HG03159 (cell line): Measurements from ENCODE around the gene DNAJB8.

Experiments used
- ATAC-seq: cut with Tn5 transposase; IDR thresholded peaks from one replicate; pipeline ENCODE4 v1.9.1; 2021; ENCODE audit warnings: mild to moderate bottlenecking, moderate library complexity; ENCODE audit not compliant: unreplicated experiment

The DNAJB8 gene

DNA sequence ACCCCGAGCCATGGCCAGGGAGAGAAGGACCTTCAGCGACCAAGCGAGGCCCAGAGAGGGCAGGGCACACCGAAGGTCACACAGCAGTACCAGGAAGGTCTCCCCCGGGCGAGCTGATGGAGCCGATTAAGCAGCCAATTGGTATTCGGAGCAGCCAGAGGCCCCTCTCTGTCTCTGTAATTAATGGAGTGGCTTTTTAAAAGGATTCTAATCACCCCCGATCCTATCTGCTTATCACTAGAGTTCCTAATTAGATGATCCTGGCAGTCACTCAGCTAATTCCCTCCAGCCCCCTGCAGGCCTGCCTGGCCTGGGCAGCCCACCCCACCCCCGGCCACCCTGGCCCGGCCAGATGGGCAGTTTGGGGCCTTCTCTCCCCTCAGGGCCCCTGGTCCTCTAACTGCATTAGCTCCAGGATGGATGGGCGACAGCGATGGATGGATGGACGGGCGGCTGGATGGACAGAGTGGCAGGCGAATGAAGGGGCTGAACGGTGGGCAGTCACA, 1.6 kb upstream of the DNAJB8 start:
- no peak for ATAC-seq

DNA sequence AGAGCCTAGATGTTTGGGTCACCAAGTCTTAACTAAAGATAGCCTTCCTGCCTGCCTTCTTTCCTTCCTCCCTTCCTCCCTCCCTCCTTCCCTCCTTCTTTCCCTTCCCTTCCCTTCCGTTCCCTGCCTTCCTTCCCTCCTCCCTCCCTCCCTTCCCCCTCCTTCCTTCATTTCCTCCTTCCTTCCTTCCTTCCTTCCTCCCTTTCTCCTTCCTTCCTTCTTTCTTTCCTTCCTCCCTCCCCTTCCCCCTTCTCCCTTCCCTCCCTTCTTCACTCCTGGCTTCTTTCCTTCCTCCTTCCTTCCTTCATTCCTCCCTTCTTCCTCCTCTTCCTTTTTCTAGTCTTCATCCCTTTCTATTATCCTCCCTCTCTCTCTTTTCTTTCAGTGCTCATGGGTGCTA, 2.0 kb downstream of the DNAJB8 start:
- ATAC-seq, result no peak

DNA sequence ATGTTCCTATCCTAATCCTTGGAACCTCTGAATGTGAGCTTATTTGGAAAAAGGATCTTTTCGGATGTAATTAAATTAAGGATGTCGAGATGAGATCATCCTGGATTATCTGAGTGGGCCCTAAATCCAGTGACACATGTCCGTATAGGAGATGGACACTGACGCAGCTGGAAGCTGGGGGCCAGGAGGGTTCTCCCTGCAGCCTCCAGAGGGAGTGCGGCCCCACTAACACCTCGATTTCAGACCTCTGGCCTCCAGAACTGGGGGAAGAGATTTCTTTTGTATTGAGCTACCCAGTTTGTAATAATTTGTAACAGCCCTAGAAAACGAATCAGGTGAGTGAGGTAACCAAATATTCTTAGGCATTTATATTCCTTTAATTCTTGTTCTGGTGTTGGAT, 2.5 kb downstream of the DNAJB8 start:
- ATAC-seq, result no peak

DNA sequence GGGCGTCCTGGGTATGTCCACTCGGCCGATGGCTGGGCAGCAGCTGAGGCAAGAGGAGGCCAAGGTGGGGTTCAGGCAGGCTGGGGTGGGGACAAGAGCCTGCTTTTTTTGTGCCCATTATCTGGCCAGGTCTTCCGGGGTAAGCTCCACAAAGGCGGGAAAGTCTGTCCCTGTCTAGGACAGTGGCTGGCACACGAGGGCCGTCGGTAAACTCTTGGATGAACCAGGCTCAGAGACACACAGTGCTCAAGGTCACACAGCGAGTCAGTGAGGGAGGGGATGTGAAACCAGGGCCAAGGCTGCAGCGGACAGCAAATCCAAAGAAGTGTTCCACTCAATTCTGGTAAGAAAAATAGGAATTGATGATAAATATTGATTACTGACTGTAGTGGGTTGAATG, 2.9 kb downstream of the DNAJB8 start:
- ATAC-seq, result no peak

DNA sequence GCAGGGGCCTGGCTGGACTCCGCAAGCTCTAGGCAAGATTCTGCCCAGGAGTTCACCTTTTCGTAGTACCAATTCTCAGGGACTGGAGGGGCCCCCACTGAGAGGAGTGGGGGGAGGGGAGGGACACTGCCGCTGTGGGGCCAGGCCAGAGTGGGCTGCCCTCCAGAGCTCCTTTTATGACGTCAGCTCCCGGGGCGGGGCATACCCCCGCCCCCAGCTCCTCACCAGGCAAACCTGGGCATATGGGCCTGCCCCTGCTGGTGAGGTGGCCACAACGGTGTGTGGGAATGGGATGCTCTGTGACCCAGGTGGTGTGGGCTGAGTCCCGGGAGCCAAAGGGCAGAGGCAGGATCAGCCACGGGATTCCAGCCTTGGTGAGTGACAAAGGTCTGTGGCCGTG, 3.3 kb downstream of the DNAJB8 start:
- ATAC-seq, result no peak

DNA sequence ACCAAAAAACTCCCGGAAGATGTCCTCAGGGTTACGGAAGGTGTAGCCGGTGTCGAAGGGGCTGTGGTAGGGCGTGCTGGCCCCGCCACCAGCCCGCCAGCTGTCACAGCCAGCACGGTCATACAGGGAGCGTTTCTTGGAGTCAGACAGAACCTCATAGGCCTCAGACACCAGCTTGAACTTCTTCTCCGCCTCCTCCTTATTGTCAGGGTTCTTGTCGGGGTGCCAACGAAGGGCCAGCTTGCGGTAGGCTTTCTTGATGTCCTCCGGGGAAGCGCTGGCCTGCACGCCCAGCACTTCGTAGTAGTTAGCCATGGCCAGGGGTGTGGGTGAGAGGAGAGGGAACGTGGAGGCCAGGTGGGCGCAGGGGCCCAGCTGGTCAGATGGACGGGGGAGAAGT, 3.8 kb downstream of the DNAJB8 start:
- ATAC-seq, result no peak

DNA sequence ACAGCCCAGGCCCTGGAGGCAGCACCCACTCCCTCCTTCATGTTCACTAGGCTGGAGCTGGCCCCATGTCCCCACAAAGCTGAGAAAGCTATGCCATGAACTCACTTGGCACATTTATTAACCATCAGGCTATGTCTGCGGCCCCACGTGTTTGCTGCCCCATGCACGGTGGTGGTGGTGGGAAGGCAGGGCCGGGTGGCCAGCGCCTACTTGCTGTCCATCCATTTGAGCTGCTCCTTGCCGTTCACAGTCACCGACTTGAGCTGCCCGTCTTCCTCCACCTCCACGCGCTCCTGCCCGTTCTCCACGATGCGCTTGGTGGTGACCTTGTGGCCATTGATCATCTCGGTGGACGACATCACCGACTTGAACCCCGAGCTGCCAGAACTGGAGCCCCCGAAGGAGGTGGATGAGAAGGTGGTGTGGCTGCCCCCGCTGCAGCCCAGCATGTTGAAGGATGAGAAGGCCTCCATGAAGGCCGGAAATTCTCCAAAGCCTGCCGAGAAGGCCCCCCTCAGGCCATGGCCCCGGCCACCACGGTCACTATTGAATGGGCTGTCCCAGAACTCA, 4.3 kb downstream of the DNAJB8 start:
- no peak for ATAC-seq

DNA sequence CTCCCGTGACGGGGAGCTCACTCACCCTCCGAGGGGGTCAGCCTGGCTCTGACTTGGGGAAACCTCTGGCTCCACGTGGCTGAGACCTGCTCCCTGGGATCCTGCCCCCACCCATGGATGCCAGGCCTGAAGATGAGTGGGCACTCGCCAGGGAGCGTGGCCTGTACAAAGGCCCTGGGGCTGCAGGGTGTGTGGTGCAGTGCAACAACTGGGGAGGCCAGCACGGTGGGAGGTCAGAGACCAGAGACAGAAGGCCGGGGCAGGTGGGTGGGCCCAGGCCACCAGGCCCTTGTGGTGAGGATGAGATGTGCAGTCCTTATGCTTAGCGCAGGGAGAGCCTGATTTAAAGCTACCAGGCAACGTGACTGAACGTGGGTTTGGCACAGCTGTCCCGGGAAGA, 5.0 kb downstream of the DNAJB8 start:
- ATAC-seq, result no peak

DNA sequence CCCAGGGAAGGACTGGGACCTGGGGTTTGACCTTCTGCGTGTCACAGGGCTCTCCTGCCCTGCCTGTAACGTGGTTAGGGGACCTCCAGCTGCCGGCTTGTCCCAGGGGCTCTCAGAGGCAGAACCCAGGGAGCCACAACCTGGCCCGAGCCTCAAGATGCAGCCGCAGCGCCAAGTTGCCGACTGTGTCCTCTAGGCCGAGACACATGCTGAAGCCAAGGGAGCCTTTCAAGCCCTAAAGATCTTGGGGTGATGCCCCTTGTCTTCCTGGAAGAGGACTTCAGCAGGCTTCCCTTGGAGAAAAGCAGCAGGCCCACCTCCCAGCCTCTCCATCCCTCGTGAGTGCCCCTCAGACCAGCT, 7.2 kb downstream of the DNAJB8 start:
- no peak for ATAC-seq

DNA sequence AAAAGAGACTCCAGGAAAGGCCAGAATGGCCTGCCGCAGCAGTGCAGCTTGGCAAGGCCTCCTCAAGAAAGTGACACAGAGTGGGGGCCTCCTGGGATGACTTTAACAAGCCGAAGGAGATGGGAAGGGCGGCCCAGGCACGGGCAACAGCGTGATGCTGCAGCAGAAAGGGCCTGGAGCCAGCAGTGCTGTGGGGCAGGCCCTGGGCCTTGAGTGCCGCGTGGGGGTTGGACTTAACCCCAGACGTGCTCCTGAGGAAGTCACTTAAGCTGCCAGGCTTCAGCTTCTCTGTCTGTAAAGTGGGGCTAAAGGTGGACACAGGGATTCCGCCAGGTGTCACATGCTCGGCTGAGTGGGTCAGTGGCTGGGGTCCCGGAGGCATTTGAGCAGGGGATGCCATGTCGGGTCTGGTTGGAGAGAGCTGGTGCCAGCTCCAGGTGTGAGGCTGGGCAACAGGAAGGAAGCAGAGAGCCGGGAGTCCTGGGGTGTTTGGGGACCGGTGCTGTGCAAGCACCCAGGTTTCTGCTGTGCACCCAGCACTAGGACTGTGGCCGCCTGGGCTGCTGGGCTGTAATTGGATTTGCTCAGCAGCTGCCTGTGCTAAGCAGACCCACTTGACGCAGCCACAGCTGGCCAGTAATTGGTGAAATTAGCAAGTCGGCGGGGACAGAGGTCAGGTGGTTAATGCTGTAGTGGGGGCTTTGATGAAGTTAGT, 7.8 kb downstream of the DNAJB8 start:
- no peak for ATAC-seq

DNA sequence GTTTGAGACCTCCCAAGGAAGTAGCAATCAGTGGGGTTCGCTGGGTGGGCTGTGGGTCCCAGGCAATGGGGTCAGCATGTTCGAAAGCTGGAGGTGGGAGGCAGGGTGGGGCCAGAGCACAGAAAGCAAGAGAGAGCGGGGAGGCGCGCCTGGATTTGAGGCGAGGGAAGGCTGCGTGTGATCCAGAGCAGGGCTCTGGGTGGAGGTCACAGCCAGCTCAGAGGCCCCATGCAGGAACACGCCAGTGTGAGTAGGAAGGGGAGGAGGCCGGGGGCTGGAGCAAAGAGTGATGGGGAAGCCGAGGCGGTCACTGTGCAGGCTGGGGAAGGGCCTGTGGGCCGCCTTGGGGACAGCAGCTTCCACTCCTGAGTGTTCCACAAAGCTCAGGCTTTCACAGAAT, 8.8 kb downstream of the DNAJB8 start:
- ATAC-seq, result no peak

DNA sequence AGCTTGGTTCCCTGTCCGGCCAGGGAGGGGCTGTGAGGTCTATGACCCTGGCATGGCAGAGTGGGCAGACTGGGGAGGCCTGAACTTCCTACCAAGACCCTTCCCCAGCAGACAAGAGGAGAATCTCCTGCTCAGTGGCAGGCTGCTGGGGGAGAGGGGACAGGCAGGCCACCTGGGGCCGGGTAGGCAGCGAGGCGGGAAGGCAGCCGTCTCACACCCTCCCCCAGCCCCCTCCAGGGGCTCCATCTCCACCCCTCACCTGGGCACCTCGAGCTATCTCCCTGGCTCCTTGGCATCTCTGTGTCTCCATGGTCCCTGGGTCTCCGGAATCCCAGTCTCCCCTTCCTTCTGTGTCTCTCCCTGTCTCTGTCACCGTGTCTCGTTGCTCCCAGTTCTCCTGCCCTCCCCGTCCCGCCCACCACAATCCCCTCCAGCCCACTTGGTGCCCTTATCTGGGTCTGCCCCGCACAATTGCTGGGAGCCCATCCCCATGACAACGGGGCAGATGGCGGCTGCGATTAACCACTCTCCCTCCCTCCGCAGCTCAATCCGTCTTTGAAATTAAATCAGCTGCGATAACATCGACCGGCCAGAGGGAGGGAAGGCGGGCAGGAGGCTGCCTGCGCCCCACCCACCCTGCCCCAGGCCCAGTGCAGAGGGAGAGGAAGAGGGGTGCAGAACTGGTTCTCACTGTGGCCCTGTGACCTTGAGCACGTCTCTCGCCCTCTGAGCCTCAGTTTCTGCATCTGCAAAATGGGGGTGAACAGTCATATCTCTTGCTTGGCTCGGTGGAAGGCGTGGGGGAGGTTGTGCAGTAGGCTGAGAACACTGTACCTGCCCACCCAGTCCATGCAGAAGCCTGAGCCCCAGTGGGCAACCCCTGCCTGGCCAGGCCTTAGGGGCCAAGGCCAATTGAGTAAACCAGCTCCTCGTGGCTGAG, 9.6 kb downstream of the DNAJB8 start:
- ATAC-seq, result no peak

DNA sequence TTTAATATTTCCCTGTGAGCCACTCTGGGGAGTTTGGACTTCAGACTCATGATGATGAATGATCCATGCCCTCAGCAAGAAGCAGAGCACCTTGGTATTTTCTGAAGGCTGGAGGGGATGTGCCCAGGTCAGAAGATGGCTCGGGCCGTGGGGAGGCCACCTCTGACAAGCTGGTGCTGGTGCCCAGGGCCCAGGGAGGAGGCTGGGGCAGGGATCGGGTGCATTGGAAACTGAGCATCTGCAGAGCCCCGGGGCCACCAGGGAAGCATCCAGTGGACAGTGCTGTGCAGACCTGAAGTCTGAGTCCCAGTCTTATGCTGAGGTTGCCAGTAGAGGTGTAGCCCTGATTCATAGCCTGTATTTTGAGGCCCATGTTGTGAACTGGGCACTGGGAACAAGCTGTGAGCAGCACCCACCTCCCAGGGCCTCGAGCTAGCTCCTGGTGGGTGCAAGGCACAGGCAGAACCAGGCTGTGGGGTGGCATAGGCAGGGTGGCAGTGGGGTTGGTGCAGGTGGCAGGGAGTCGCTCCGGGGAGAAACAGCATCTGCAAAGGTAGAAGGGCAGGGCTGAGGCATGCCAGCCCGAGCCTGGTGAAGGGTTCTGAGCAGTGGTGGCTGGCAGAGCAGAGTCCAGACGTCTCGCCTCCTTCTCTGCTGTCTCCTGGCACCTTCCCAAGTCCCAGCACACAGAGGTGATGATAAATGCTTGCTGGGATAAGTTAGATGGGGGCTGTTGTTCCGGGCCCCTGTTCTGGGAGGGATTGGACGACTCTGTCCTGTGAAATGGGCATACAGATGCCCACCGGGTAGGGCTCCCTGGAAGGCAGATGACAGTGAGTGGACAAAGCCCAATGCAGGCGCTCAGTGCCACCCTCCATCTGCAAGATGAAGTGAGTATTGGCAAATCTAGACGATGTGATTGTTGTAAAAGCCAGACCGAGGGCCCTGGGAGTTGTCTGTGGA, 10.6 kb downstream of the DNAJB8 start:
- ATAC-seq, result no peak

DNA sequence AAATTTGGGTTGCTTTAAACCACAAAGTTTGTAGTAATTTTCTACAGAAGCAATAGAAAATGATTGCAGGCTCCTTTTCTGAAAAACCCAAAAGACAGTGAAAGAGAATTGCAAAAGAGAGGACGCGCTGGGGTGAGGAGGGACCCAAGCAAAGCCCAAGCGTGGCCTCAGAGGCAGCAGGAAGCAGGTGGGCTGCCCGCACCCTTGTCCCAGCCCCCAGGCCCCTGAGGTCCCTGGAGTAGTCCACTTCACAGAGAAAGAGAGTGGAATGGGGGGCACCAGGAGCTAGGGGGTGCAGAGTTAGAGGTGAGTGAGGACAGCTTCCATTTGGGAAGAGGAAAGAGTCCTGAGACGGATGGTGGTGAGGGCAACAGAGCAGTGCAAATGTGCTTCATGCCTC, 11.6 kb downstream of the DNAJB8 start:
- no peak for ATAC-seq

DNA sequence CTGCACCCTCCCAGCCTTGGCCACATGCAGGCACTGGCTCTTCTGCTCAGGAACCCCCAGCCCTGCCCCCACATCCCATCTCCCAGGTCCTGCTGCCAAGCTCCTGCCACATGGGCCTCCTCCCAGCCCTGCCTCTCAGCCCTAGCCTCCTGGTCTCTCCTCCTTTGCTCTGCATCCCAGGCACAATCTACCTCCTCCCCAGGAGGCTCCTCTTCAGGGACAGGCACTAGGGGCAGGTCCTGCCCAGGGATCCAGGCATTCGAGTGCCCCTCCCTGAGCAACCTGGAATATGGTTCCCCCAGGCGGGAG, 12.4 kb downstream of the DNAJB8 start:
- ATAC-seq, result no peak

DNA sequence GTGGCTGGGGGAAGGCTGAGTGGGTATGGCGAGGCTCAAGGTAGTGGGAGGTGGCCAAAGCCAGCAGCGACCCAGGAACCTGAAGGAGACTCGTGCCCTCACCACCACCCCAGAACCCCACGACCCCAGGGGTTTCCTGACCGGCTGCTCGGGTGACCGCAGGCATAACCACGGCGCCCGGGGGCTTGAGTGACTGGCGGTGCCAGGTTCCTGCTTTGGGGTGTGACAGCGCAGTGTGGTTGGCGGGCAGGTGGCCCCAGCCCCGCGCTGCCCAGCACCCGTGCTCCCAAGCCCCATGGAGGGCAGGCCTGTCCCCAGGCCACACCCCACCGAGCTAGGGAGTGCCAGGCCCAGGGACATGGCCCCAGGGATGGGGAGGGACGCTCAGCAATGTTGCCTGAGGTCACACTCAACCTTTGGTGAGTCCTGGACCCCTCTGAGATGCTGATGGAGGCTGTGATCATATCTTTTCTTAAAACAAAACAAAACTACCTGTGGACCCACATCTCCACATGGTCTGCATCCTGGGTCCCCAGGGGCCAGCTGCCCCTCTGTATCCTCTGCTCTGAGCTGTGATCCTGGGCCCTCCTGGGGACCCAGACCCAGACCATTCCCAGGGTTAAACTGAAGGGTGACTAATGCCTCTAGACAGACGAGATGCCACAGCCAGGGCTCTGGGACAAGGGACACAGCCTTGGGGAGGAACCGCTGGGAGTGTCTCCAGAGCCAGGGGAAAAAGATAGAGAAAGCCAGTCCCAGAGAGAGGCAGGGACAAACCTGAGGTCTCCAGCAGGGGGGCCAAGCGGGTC, 13.0 kb downstream of the DNAJB8 start:
- no peak for ATAC-seq

DNA sequence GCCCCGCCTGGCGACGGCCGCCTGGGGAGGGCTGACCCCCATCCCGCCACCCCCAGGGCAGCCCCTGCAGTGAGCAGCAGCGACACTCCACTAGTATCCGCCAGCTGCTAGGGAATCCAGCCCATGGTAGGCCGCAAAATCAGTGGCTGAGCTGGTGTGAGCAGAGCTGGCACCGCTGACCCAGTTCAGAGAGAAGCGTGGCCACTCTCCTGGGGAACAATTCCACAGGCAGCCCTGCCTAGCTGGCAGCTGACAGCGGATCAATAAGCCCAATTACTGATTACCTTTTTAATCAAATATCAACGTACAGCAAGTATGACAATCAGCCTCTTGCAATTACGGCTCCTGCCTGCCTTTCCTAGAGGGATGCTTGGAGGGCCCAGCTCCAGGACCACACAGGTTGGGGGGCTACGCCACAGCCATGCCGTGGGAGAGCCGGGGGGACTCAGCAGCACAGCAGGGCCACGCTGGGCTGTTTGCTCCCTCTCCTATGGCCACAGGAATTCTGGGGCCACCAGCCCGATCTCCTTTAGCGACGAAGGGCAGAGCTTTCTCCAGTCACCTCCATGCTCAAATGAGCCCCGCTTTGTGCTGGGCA, 13.9 kb downstream of the DNAJB8 start:
- ATAC-seq, result no peak

DNA sequence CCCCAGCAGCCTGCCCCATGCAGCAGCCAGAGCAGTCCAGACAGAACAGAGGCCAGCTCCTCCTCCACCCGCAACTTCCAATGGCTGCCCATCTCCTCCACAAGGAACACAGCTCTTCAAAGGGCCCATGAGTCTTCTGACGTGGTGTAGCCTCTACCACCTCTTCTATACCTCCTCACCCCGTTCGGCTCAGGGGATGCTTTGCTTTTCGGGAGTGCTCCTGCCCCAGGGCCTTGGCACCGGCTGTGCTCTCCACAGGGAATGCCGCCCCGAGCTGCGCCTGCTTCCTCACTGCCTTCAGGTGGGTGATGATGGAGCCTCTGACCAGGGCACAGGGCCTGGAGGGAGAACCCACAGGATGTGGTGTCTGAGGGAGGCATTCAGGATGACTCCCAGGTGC, 14.6 kb downstream of the DNAJB8 start:
- ATAC-seq, result no peak

DNA sequence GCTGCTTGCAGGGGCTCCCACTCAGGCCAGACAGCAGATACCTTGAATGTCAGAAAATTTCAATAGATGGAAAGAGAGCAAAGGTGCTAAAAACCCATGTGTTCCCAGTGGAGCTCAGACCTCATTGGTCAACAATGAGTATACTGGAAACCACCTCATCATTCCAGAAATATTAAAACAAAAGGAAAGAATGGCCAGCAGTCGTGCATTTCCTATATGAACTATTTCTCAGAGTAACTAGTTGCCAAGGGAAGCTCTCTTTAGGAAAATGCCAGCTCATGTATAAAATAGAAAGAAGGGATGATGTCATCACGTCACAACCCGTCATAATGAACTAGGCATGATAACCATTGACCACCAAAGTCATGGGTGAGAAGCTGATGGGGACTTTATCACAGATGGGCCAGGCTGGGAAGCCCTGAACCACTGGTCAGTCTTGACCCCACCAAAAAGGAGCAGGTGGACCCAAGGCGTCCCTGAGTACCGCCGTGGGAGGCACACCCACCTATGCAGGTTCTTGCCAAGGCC, 17.5 kb downstream of the DNAJB8 start:
- ATAC-seq, result no peak
